ENCODE results near the gene TNFRSF1A. TPM values are rescaled to one million over a fixed set of nuclear protein-coding genes. Genes with fewer than 3 reads are reported as not detected.

Gene TNFRSF1A
- total RNA-seq, 2 experiments from 2014 or later = 60.2 to 62.7 TPM

- POLR2A ChIA-PET = interaction anchor here (1.0 kb wide), 1 partner anchor 9 kb away, joined by 3 read pairs; no protein-coding TSS in a partner anchor
- CTCF ChIA-PET = interaction anchor here (3.6 kb wide), 2 partner anchors 9 to 35 kb away, joined by 17 to 20 read pairs; no protein-coding TSS in a partner anchor
Measured at GRCh38 chr12:6332459-6332858, 9.4 kb downstream of the TNFRSF1A start.

DNA sequence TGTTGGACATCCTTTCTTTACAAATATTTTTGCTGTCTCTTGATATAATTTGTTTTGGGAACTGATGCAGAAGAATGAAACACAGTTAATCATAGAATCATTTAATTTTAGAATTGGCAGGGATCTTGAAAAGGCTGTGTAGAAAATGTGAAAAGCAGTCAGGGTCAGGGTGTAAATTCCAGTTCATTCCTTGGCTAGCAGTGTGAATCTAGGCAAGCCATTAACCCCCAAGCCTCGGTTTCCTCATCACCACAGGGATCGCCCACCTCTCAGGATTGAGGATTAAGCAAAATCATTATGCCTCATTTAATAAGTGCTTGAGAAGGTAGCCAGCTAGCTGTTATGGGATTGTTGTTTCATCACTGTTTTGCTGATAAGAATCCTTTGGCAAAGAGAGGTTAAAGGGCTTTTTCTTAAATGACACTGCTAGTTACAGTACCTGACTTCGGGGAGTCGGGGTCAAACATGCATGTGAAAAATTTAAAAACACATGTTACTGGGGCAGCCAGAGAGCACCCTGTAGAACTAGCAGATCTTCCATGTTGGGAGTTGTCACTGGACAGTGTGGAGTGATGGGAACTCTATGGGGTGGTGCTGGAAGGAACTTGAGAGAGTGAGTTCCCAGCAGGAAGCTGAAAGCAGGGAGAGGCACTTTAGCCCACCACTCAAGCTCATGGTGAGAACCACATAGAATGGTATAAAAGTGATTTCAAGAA, 10.7 kb downstream of the TNFRSF1A start:
- CTCF ChIA-PET = interaction anchor here (0.6 kb wide), 1 partner anchor 10 kb away, joined by 3 read pairs; no protein-coding TSS in a partner anchor
- POLR2A ChIA-PET = no interaction called here

DNA sequence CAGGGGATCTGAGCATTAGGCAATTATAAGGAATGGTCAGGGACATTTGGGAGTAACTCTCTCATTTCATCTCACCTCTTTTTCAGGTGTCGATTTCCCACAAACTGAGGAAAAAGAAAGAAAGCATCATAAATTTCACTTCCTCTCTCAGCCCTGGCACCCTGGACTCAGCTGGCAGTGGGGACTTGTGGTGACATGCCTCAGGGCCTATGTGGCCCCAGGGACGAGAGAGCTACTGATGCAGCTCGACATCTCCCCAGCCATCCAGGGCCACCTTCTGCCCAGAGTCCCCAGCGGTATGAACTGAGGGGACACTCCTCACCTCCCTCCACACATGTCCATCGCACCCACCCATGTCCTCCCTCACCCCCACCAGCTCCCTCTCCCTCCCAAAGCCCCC, 11.7 kb downstream of the TNFRSF1A start:
- ChIA-PET POLR2A (no interaction called here), CTCF (interaction anchor here (0.9 kb wide), 1 partner anchor 94 kb away, joined by 3 read pairs; no protein-coding TSS in a partner anchor)

- CTCF ChIA-PET = interaction anchor here (1.0 kb wide), 1 partner anchor 16 kb away, joined by 3 read pairs; no protein-coding TSS in a partner anchor
- POLR2A ChIA-PET = no interaction called here
Measured at GRCh38 chr12:6329703-6330064, 12.2 kb downstream of the TNFRSF1A start.

DNA sequence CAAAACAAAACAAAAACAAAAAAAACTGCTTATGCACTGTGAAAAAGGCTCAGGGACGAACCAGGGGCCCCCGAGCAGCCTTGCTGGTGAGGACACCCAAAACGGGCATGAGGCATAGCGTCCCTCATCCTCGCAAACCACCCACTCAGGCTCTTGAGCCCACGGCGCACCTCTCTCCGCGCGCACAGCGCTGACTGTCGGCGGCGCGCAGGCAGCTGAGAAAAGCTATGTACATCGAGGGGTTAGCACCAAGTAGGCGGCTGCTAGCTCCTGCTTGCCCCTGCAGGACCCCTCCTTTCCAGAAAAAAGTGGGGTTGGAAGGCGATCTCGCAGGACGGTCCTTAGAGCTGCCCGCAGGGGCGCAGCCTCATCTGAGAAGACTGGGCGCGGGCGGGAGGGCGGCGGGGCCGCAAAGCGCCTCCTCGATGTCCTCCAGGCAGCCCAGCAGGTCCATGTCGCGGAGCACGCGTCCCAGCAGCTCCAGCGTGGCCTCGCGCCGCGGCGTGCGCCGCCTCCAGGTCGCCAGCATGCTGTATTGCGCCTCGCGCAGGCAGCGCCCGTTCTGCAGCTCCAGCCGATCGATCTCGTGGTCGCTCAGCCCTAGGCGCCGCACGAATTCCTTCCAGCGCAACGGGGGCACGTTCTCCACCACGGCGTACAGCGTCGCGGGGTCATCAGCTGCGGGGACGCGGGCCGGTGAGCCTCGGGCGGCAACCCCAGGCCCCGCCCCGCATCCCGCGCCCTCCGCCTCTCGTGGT, 12.8 kb downstream of the TNFRSF1A start:
- ChIA-PET CTCF (interaction anchor here (0.8 to 1.0 kb wide), 2 partner anchors 16 to 21 kb away, joined by 3 read pairs; no protein-coding TSS in a partner anchor), POLR2A (no interaction called here)

- ChIA-PET POLR2A (no interaction called here), CTCF (interaction anchor here (0.8 kb wide), 1 partner anchor 22 kb away, joined by 3 read pairs; no protein-coding TSS in a partner anchor)
Measured at GRCh38 chr12:6328045-6328779, 13.7 kb downstream of the TNFRSF1A start.

GRCh38 chr12:6327229-6328041, 14.4 kb downstream of the TNFRSF1A start:
- CTCF ChIA-PET = interaction anchor here (1.0 to 3.2 kb wide), 3 partner anchors 9 to 48 kb away, joined by 3 to 22 read pairs (median 3); no protein-coding TSS in a partner anchor
- POLR2A ChIA-PET = interaction anchor here (1.7 kb wide), 1 partner anchor 8 kb away, joined by 7 read pairs; no protein-coding TSS in a partner anchor

GRCh38 chr12:6326316-6327228, 15.3 kb downstream of the TNFRSF1A start:
- POLR2A ChIA-PET = interaction anchor here (0.7 to 1.7 kb wide), 2 partner anchors 9 to 12 kb away, joined by 3 to 7 read pairs; no protein-coding TSS in a partner anchor

GRCh38 chr12:6324936-6325750, 16.7 kb downstream of the TNFRSF1A start:
- ChIA-PET POLR2A (interaction anchor here (1.7 kb wide), 1 partner anchor 10 kb away, joined by 7 read pairs; no protein-coding TSS in a partner anchor), CTCF (interaction anchor here (1.2 to 3.2 kb wide), 2 partner anchors 11 to 42 kb away, joined by 5 to 22 read pairs; no protein-coding TSS in a partner anchor)

More at GRCh38 chr12:6326316-6327228, 15.3 kb downstream of the TNFRSF1A start:
- CTCF ChIA-PET = interaction anchor here (1.0 to 3.2 kb wide), 7 partner anchors 10 to 47 kb away, joined by 3 to 22 read pairs (median 3); no protein-coding TSS in a partner anchor

DNA sequence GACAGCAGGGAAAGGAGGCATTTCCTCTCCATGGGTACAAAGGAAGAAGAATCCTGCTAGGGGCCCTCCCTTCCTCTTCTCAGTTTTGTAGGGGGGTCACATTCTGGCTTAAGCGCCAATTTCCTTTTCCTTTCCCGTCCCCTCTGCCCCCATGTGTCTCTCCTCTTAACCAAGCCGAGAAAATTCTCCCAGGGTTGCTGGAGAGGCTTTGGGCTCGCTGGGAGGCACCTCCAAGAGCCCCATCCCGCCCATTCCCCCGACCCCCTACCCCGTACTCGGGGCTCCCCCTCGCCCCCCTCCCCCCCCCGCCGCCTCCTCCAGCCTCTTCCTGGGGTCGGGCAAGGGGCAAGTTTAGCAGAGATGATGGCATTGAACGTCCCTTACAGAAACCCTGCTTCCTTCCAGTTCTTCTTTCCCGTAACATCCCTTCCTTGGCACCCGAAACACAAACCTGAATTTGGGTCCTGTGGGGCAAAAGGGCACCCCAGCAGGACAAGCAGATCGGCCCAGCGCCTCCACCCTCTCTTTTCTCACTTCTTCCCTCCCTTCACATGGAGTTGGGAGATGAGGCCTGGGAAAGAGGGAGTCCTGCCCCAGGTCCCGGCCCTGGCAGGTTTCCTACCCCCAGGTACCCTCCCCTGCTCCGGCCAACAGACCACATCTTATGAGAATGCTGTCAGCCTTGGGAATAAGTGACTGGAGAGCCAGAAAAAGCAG, 17.7 kb downstream of the TNFRSF1A start:
- ChIA-PET POLR2A (interaction anchor here (1.2 kb wide), 1 partner anchor 8 kb away, joined by 3 read pairs; no protein-coding TSS in a partner anchor), CTCF (interaction anchor here (1.1 to 1.6 kb wide), 4 partner anchors 13 to 138 kb away, joined by 3 to 6 read pairs (median 4); no protein-coding TSS in a partner anchor)

DNA sequence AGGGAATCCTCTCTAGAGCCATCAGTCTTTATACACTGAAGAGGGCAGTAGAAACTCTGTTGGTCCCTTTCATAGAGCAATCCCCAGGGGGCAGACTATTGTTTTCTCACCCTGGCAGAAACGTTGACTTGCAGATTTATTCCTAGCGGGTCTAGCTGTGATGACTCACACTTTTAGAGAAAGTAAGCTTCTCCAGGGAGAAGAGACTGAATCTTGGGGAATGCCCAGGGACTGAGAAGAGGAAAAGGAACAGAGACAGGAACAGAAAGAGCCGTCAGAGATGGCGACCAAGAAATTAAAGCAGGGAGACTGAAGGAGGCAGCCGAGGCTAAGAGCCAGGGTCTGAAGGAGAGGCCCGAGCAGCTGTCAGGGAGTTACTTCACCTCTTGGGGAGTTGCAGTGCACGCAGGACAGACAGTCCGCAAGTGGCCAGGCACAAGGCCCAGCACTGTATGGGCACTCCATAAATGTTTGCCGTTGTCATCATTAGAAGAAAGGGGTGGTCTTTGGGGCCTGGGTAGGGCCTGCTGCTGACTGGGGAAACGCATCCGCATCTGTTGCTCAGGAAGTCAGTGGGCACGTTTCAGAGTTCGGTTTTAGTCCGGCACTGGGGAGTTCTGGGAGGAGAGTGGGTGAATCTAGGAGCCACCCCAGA, 18.4 kb downstream of the TNFRSF1A start:
- ChIA-PET POLR2A (interaction anchor here (1.2 kb wide), 1 partner anchor 9 kb away, joined by 3 read pairs; no protein-coding TSS in a partner anchor), CTCF (interaction anchor here (0.7 to 1.6 kb wide), 7 partner anchors 10 to 139 kb away, joined by 3 to 20 read pairs (median 4); no protein-coding TSS in a partner anchor)

GRCh38 chr12:6322969-6323339, 18.9 kb downstream of the TNFRSF1A start:
- POLR2A ChIA-PET = interaction anchor here (1.2 kb wide), 1 partner anchor 10 kb away, joined by 3 read pairs; no protein-coding TSS in a partner anchor
- CTCF ChIA-PET = interaction anchor here (0.7 to 1.6 kb wide), 7 partner anchors 11 to 139 kb away, joined by 3 to 20 read pairs (median 4); no protein-coding TSS in a partner anchor

- POLR2A ChIA-PET = no interaction called here
- CTCF ChIA-PET = interaction anchor here (1.0 to 1.6 kb wide), 4 partner anchors 12 to 140 kb away, joined by 4 to 20 read pairs (median 5); no protein-coding TSS in a partner anchor
Measured at GRCh38 chr12:6322352-6322751, 19.5 kb downstream of the TNFRSF1A start.

DNA sequence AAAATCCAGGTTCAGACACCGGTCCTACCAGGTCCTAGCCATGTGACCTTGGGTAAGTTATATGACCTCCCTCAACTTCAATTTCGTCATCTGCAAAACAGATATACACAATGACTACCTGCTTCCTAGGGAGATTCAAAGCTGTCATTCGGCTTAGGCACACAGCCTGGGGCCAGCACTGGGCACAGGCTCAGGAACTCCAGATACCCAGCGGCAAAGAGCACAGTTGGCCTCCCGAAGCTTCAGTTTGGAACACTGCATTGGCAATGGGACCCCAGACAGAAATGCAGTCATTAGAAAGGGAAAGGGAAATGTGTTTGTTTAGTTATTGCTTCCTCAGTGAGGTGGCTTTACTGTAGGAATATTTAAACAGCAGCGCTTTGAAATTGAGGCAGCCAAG, 20.0 kb downstream of the TNFRSF1A start:
- CTCF ChIA-PET = interaction anchor here (0.9 kb wide), 1 partner anchor 144 kb away, joined by 3 read pairs; no protein-coding TSS in a partner anchor

DNA sequence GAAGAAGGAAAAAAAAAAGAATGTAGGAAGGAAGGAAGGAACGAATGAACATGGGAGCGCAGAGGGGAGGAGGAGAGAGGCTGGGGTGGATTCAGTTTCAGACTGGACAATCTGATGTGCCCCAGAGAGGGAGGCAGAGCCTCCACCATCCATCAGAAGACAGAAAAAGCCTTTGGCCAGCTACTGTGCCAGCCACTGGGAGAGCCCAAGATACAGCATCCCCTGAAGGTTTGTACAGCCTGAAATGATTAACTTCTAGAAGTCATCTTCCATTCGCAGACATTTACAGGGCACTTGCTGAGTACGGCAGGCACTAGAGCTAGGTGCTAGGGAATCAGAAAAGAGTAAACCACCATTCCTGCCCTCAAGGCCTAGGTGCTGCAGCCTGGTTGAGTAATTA, 22.4 kb downstream of the TNFRSF1A start:
- ChIA-PET CTCF (interaction anchor here (0.6 kb wide), 1 partner anchor 90 kb away, joined by 3 read pairs; no protein-coding TSS in a partner anchor), POLR2A (no interaction called here)

More for the DNA sequence above, 20.0 kb downstream of the TNFRSF1A start:
- POLR2A ChIA-PET = no interaction called here
